Measurements from ENCODE around the gene CD164. TPM values are rescaled to one million over a fixed set of nuclear protein-coding genes. Genes with fewer than 3 reads are reported as not detected.
A peak's percentile ranks its signal among the peaks of the same experiment; 100 is the strongest.

CD164 gene
- polyA plus RNA-seq, 1 of the 3 experiments (the other 2 are of a cell fraction) = 83.4 TPM

DNA sequence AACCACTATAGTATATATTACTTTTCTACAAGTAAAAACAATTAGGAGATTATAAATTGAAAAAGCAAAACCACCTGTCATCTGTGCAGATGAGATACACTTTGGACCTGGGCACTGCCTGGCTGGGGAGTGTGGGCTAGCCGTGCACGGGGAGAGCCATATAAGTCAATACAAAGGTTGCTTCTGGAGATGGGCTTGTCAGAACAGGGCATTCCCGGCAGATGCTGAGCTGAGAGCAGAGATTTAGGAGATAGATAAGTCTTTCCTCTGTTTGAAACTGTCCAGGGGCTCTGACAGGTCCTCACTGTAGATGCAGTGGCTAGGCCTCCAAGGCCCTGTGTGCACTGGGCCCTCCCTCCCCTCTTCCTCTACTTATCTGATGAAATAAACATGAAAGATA lies 34.5 kb downstream of the CD164 start:
- Histone ChIP-seq H3F3A (replicated peaks; ENCODE audit: insufficient read depth) (no peaks in the 10 kb centered on the region), H4K20me1 (ENCODE audit: insufficient read depth) (no peaks in the 10 kb centered on the region), H3K4me1 (ENCODE audit: control insufficient read depth in 1 of 2, insufficient read depth in 2 of 2, low read depth in 1 of 2, low read length in 1 of 2) (peaks cover 0 to 32% of the 10 kb centered on the region in 2 experiments; a peak in 1 of 4 replicates), H3K27me3 (ENCODE audit: insufficient read depth) (no peaks in the 10 kb centered on the region), H3K4me3 (ENCODE audit: low read depth in 2 of 2, low read length in 1 of 2) (no peak overlapping the region), H3K27ac (ENCODE audit: low read depth in 2 of 2, low read length in 1 of 2) (peak overlapping the region in 1 of 2 experiments; percentile 11; a peak in 1 of 4 replicates), H3K9me2 (no peaks in the 10 kb centered on the region), H3K9ac (no peak overlapping the region), H3K79me2 (ENCODE audit: insufficient read depth) (no peaks in the 10 kb centered on the region), H2AFZ (ENCODE audit: low read depth) (no peak overlapping the region), H3K4me2 (no peak overlapping the region), H3K9me3 (no peaks in the 10 kb centered on the region), H3K36me3 (replicated peaks in 1 of 2; ENCODE audit: control insufficient read depth in 1 of 2, insufficient read depth in 2 of 2, low read length in 1 of 2) (no peaks in the 10 kb centered on the region)
- peak; percentile 49 for DNase-seq
- WGBS (ENCODE audit: low lambda C conversion rate) = 71% methylated on average over 3 of the region's 3 CpGs
- POLR2A ChIA-PET = no interaction called here
- TF ChIP-seq GATA2 (CRISPR knock-in tag; IDR thresholded peaks at IDR 0.05) (peak; percentile 82), TAF1 (IDR thresholded peaks at IDR 0.05; ENCODE audit: borderline replicate concordance, low read depth, low read length) (no peak), IRF3 (IDR thresholded peaks at IDR 0.05; ENCODE audit: low read depth, low read length) (no peak), MXI1 (IDR thresholded peaks at IDR 0.05; ENCODE audit: low read depth, low read length) (peak; percentile 19; the same call in 1 of the 2 replicates), EP300 (IDR thresholded peaks at IDR 0.05; ENCODE audit: borderline replicate concordance in 1 of 2, low read depth in 1 of 2, low read length in 1 of 2) (peak in 1 of 2 experiments; percentile 52; a peak in 1 of 4 replicates), NFIC (IDR thresholded peaks at IDR 0.05; ENCODE audit: borderline replicate concordance) (no peak)
- CTCF ChIA-PET = interaction anchor here (2.5 kb wide), 1 partner anchor 160 kb away, joined by 11 read pairs; no protein-coding TSS in a partner anchor

DNA sequence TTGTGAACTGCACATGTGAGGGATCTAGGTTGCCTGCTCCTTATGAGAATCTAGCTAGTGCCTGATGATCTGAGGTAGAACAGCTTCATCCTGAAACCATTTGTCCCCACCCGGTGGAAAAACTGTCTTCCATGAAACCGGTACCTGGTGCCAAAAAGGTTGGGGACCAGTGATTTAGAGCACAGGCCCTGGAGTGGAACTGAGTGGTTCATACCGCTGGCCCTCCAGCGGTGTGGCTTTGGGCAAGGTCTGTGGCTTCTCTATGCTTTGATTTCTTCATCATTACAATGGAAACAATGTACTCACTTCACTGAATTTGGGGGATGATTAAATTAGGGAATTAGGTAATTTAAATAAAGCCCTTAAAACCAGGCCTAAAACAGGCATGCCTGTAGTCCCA lies 36.3 kb downstream of the CD164 start:
- no peaks in the 10 kb centered on the region for H4K20me1 ChIP-seq (ENCODE audit: insufficient read depth)
- H3K79me2 ChIP-seq (ENCODE audit: insufficient read depth) = no peaks in the 10 kb centered on the region
- no peaks in the 10 kb centered on the region for H3F3A ChIP-seq (replicated peaks; ENCODE audit: insufficient read depth)
- H3K9me3 ChIP-seq = no peaks in the 10 kb centered on the region
- no peak overlapping the region for H3K4me2 ChIP-seq
- no peaks in the 10 kb centered on the region for H3K9me2 ChIP-seq
- POLR2A ChIA-PET = no interaction called here
- no peak for DNase-seq
- no peak overlapping the region for H2AFZ ChIP-seq (ENCODE audit: low read depth)
- H3K36me3 ChIP-seq (replicated peaks in 1 of 2; ENCODE audit: control insufficient read depth in 1 of 2, insufficient read depth in 2 of 2, low read length in 1 of 2) = no peaks in the 10 kb centered on the region
- CTCF ChIA-PET = interaction anchor here (1.0 to 1.4 kb wide), 3 partner anchors 12 to 37 kb away, joined by 3 to 4 read pairs (median 3); no protein-coding TSS in a partner anchor
- H3K4me1 ChIP-seq (ENCODE audit: control insufficient read depth in 1 of 2, insufficient read depth in 2 of 2, low read depth in 1 of 2, low read length in 1 of 2) = peaks cover 0 to 38% of the 10 kb centered on the region in 2 experiments; a peak in 1 of 4 replicates
- no peak overlapping the region for H3K4me3 ChIP-seq (ENCODE audit: low read depth in 2 of 2, low read length in 1 of 2)
- no peak overlapping the region for H3K9ac ChIP-seq
- H3K27ac ChIP-seq (ENCODE audit: low read depth in 2 of 2, low read length in 1 of 2) = no peak overlapping the region
- WGBS (ENCODE audit: low lambda C conversion rate) = 98% methylated on average over 4 of the region's 4 CpGs
- no peaks in the 10 kb centered on the region for H3K27me3 ChIP-seq (ENCODE audit: insufficient read depth)
- TF ChIP-seq RCOR1 (IDR thresholded peaks at IDR 0.05; ENCODE audit: low read length) = no peak
- TF ChIP-seq, protein P1, sequence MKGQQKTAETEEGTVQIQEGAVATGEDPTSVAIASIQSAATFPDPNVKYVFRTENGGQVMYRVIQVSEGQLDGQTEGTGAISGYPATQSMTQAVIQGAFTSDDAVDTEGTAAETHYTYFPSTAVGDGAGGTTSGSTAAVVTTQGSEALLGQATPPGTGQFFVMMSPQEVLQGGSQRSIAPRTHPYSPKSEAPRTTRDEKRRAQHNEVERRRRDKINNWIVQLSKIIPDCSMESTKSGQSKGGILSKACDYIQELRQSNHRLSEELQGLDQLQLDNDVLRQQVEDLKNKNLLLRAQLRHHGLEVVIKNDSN (IDR thresholded peaks at IDR 0.05; ENCODE audit: borderline replicate concordance, low read depth) = no peak
- TF ChIP-seq FOSL2 (IDR thresholded peaks at IDR 0.05; ENCODE audit: borderline replicate concordance, low read depth) = no peak
- no peak for TF ChIP-seq GATA2 (CRISPR knock-in tag; IDR thresholded peaks at IDR 0.05)
- TF ChIP-seq IRF3 (IDR thresholded peaks at IDR 0.05; ENCODE audit: low read depth, low read length) = no peak
- TF ChIP-seq, protein P2, sequence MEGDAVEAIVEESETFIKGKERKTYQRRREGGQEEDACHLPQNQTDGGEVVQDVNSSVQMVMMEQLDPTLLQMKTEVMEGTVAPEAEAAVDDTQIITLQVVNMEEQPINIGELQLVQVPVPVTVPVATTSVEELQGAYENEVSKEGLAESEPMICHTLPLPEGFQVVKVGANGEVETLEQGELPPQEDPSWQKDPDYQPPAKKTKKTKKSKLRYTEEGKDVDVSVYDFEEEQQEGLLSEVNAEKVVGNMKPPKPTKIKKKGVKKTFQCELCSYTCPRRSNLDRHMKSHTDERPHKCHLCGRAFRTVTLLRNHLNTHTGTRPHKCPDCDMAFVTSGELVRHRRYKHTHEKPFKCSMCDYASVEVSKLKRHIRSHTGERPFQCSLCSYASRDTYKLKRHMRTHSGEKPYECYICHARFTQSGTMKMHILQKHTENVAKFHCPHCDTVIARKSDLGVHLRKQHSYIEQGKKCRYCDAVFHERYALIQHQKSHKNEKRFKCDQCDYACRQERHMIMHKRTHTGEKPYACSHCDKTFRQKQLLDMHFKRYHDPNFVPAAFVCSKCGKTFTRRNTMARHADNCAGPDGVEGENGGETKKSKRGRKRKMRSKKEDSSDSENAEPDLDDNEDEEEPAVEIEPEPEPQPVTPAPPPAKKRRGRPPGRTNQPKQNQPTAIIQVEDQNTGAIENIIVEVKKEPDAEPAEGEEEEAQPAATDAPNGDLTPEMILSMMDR (IDR thresholded peaks at IDR 0.05) = no peak
- TF ChIP-seq MAX (IDR thresholded peaks at IDR 0.05; ENCODE audit: low read depth) = no peak
- TF ChIP-seq, protein P3, sequence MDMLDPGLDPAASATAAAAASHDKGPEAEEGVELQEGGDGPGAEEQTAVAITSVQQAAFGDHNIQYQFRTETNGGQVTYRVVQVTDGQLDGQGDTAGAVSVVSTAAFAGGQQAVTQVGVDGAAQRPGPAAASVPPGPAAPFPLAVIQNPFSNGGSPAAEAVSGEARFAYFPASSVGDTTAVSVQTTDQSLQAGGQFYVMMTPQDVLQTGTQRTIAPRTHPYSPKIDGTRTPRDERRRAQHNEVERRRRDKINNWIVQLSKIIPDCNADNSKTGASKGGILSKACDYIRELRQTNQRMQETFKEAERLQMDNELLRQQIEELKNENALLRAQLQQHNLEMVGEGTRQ (IDR thresholded peaks at IDR 0.05; ENCODE audit: borderline replicate concordance, low read depth, low read length) = no peak
- TF ChIP-seq MEF2A (IDR thresholded peaks at IDR 0.05; ENCODE audit: borderline replicate concordance, low read depth) = no peak
- TF ChIP-seq FOXM1 (IDR thresholded peaks at IDR 0.05; ENCODE audit: low read depth) = no peak
- TF ChIP-seq ELF1 (IDR thresholded peaks at IDR 0.05) = no peak
- TF ChIP-seq EZH2phosphoT487 (IDR thresholded peaks at IDR 0.05; ENCODE audit: borderline replicate concordance, low read depth) = no peak
- no peak for TF ChIP-seq PBX3 (IDR thresholded peaks at IDR 0.05)
- no peak for TF ChIP-seq JUND (IDR thresholded peaks at IDR 0.05)
